CD14-positive monocyte (primary cell): ENCODE results near the gene CACNA1C. TPM values are rescaled to one million over a fixed set of nuclear protein-coding genes. Genes with fewer than 3 reads are reported as not detected.

Experiments
- DNase-seq, 3 donors: peaks; one replicate each; pipeline ENCODE4 v3.0.0-alpha.2; 2011 to 2022
- H2AFZ ChIP-seq: 2 replicates; pipeline ENCODE4 v1.6.0; 2012; ENCODE audit warnings: mild to moderate bottlenecking, low read depth, low read length, inconsistent platforms; ENCODE audit not compliant: insufficient read depth, poor library complexity, severe bottlenecking
- H3K27ac ChIP-seq, 2 donors: 1 replicate in 1 of 2; 2 replicates in 1 of 2; pipeline ENCODE4 v1.5.1; 2012 to 2013; ENCODE audit warnings: low read length in 2 of 2, control low read depth in 1 of 2, inconsistent platforms in 1 of 2, low read depth in 1 of 2, mild to moderate bottlenecking in 1 of 2
- H3K27me3 ChIP-seq, 2 donors: one replicate each; pipeline versions ENCODE4 v1.6.0 to v1.6.1; 2011 to 2013; ENCODE audit warnings: low read length in 2 of 2; ENCODE audit not compliant: control insufficient read depth in 2 of 2, insufficient read depth in 2 of 2
- H3K36me3 ChIP-seq, 2 donors: replicated peaks in 1 of 2; 1 replicate in 1 of 2; 2 replicates in 1 of 2; pipeline versions ENCODE4 v1.5.1 to v1.6.1; 2012 to 2013; ENCODE audit warnings: low read length in 2 of 2, control low read depth in 1 of 2, inconsistent platforms in 1 of 2, mild to moderate bottlenecking in 1 of 2; ENCODE audit not compliant: insufficient read depth in 2 of 2, control insufficient read depth in 1 of 2
- H3K4me1 ChIP-seq, 2 donors: 1 replicate in 1 of 2; 2 replicates in 1 of 2; pipeline versions ENCODE4 v1.5.1 to v1.6.1; 2012 to 2013; ENCODE audit warnings: low read length in 2 of 2, control low read depth in 1 of 2, inconsistent platforms in 1 of 2, mild to moderate bottlenecking in 1 of 2, moderate library complexity in 1 of 2; ENCODE audit not compliant: insufficient read depth in 2 of 2, control insufficient read depth in 1 of 2
- H3K4me2 ChIP-seq: replicated peaks from 2 replicates; pipeline ENCODE3; 2012; ENCODE audit warnings: low read length, moderate library complexity, mild to moderate bottlenecking; ENCODE audit not compliant: poor library complexity, severe bottlenecking; ENCODE audit errors: extremely low read depth
- H3K4me3 ChIP-seq, 3 experiments: fragments of 200-600 bp in 1 of 3; sonication (generic) in 1 of 3; replicated peaks in 1 of 3; 1 replicate in 2 of 3; 2 replicates in 1 of 3; pipeline ENCODE4 v1.5.1; 2011 to 2013; ENCODE audit warnings: low read length in 3 of 3, mild to moderate bottlenecking in 3 of 3, control low read depth in 2 of 3, low read depth in 2 of 3, inconsistent platforms in 1 of 3, moderate library complexity in 1 of 3
- H3K79me2 ChIP-seq: 2 replicates; pipeline ENCODE4 v1.6.0; 2012; ENCODE audit warnings: mild to moderate bottlenecking, control low read depth, inconsistent platforms, low read length, moderate library complexity; ENCODE audit not compliant: insufficient read depth
- H3K9ac ChIP-seq: 2 replicates; pipeline ENCODE4 v1.6.0; 2017; ENCODE audit warnings: low read length, mild to moderate bottlenecking; ENCODE audit not compliant: insufficient read depth, poor library complexity, severe bottlenecking
- H3K9me3 ChIP-seq, 2 donors: replicated peaks in 1 of 2; 1 replicate in 1 of 2; 2 replicates in 1 of 2; pipeline versions ENCODE4 v1.5.1 to v1.6.1; 2012 to 2013; ENCODE audit warnings: low read length in 2 of 2, control low read depth in 1 of 2; ENCODE audit not compliant: control insufficient read depth in 1 of 2, insufficient read depth in 1 of 2
- H4K20me1 ChIP-seq: 2 replicates; pipeline ENCODE4 v1.6.0; 2012; ENCODE audit warnings: mild to moderate bottlenecking, low read length, control low read depth, moderate library complexity; ENCODE audit not compliant: insufficient read depth
- H3K27ac Mint-ChIP-seq, 7 donors: one replicate each; pipeline ENCODE4 v1.8.0; 2020; ENCODE audit warnings: mild to moderate bottlenecking in 7 of 7, mixed read lengths in 7 of 7, moderate library complexity in 6 of 7, inconsistent platforms in 2 of 7
- H3K27me3 Mint-ChIP-seq, 3 donors: one replicate each; pipeline ENCODE4 v1.8.0; 2021 to 2022; ENCODE audit warnings: low read depth in 3 of 3, mild to moderate bottlenecking in 3 of 3, mixed read lengths in 3 of 3, moderate library complexity in 3 of 3, inconsistent platforms in 1 of 3
- H3K36me3 Mint-ChIP-seq, 2 donors: one replicate each; pipeline ENCODE4 v1.8.0; 2020; ENCODE audit warnings: mixed read lengths in 2 of 2, inconsistent platforms in 1 of 2, mild to moderate bottlenecking in 1 of 2
- H3K4me1 Mint-ChIP-seq: one replicate; pipeline ENCODE4 v1.8.0; 2020; ENCODE audit warnings: mild to moderate bottlenecking, mixed read lengths
- H3K4me3 Mint-ChIP-seq, 2 donors: one replicate each; pipeline ENCODE4 v1.8.0; 2020; ENCODE audit warnings: mild to moderate bottlenecking in 2 of 2, mixed read lengths in 2 of 2, moderate library complexity in 1 of 2
- H3K9me3 Mint-ChIP-seq, 7 donors: one replicate each; pipeline ENCODE4 v1.8.0; 2020 to 2022; ENCODE audit warnings: mixed read lengths in 7 of 7, mild to moderate bottlenecking in 6 of 7, moderate library complexity in 6 of 7, inconsistent platforms in 2 of 7
- WGBS: methylation state at CpG from one replicate; pipeline ENCODE4 v1.1.5; 2013; ENCODE audit warnings: missing lambda C conversion rate; ENCODE audit not compliant: insufficient coverage; 5-methylcytosine and 5-hydroxymethylcytosine counted together
- intact Hi-C, 2 donors: fragments of 100-400 bp; cut with micrococcal nuclease; formaldehyde crosslinking; loops; one replicate each; pipeline versions ENCODE4 v1.15.0 to v1.15.1; 2023
- polyA plus RNA-seq, 3 donors: library from polyadenylated mRNA; depleted of rRNA in 1 of 3; unstranded in 2 of 3; stranded (reverse) in 1 of 3; fragments of 300-500 nt in 2 of 3; fragments of >200 nt in 1 of 3; fragmentation: Illumina TruSeq in 2 of 3; gene quantifications; 1 replicate in 2 of 3; 2 replicates in 1 of 3; pipeline ENCODE4 v1.2.3, GENCODE V29; 2012 to 2021
- TF ChIP-seq, protein P1 (sequence below): fragments of 200-600 bp; IDR thresholded peaks from one replicate; pipeline ENCODE4 v1.8.0; 2022; ENCODE audit warnings: antibody characterized with exemption, mild to moderate bottlenecking

Gene CACNA1C
- polyA plus RNA-seq, 3 donors: not detected

DNA sequence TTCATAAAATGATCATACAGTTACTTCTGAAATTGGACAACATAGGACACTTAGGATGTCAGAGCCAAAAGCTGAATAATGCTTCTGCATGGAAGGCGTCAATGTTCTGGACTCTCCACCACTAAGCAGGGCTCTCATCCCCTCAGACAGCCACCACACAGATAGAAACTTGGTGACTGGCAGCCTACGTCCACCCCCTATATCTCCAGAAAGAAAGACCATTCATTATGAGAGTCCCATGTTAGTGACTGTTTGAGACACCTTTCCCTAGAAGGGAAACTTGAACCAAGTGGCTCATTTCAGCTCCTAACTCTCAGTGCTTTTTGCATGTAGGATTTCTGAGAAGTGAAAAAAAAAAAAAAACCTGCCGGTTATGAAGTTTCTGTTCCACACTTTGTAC is 491.0 kb downstream of the CACNA1C start:
- no peaks in the 10 kb centered on the region for H3K36me3 Mint-ChIP-seq
- no peaks in the 10 kb centered on the region for H3K9me3 Mint-ChIP-seq

DNA sequence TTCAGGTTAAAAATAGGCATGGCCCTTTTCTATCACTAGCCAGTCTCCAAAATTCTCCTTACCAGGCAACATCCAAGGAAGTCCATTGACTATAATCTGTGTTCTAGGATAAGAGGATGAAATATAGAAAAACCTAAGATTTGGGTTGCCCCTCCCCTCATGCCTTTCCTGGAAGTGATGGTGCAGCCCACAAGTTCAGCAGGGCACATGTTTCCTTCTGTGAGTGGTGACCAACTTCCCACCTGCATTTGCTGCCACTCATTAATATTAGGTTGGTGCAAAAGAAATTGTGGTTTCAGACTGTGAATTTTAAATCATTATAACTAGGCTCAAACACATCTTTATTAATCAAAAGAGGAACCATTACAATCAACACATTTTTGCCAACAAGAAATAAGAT is 491.4 kb downstream of the CACNA1C start:
- no peak overlapping the region for H3K4me2 ChIP-seq
- Mint-ChIP-seq H3K4me1 (no peaks in the 10 kb centered on the region), H3K36me3 (no peaks in the 10 kb centered on the region), H3K4me3 (no peak overlapping the region), H3K27ac (no peak overlapping the region), H3K9me3 (no peaks in the 10 kb centered on the region), H3K27me3 (peaks cover 0 to 4% (median 1%) of the 10 kb centered on the region in 3 donors)
- intact Hi-C loops: no loop called here
- H3K79me2 ChIP-seq: no peaks in the 10 kb centered on the region
- no peaks in the 10 kb centered on the region for H3K9me3 ChIP-seq
- TF ChIP-seq, protein P1, sequence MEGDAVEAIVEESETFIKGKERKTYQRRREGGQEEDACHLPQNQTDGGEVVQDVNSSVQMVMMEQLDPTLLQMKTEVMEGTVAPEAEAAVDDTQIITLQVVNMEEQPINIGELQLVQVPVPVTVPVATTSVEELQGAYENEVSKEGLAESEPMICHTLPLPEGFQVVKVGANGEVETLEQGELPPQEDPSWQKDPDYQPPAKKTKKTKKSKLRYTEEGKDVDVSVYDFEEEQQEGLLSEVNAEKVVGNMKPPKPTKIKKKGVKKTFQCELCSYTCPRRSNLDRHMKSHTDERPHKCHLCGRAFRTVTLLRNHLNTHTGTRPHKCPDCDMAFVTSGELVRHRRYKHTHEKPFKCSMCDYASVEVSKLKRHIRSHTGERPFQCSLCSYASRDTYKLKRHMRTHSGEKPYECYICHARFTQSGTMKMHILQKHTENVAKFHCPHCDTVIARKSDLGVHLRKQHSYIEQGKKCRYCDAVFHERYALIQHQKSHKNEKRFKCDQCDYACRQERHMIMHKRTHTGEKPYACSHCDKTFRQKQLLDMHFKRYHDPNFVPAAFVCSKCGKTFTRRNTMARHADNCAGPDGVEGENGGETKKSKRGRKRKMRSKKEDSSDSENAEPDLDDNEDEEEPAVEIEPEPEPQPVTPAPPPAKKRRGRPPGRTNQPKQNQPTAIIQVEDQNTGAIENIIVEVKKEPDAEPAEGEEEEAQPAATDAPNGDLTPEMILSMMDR: no peak
- no peak overlapping the region for H2AFZ ChIP-seq
- peaks cover 19 to 22% of the 10 kb centered on the region in 2 donors for H3K4me1 ChIP-seq
- H3K4me3 ChIP-seq: no peak overlapping the region
- no peak overlapping the region for H3K27ac ChIP-seq
- no peaks in the 10 kb centered on the region for H3K36me3 ChIP-seq
- no peak for DNase-seq
- H4K20me1 ChIP-seq: no peaks in the 10 kb centered on the region
- H3K27me3 ChIP-seq: no peaks in the 10 kb centered on the region
- no peak overlapping the region for H3K9ac ChIP-seq

More for the DNA sequence above, 491.0 kb downstream of the CACNA1C start:
- no peak overlapping the region for H3K27ac Mint-ChIP-seq
- H3K36me3 ChIP-seq: no peaks in the 10 kb centered on the region
- no peak overlapping the region for H3K27ac ChIP-seq
- DNase-seq: no peak
- no peaks in the 10 kb centered on the region for H4K20me1 ChIP-seq
- peaks cover 19 to 22% of the 10 kb centered on the region in 2 donors for H3K4me1 ChIP-seq
- no peak overlapping the region for H3K9ac ChIP-seq
- H3K9me3 ChIP-seq: no peaks in the 10 kb centered on the region
- H3K4me3 ChIP-seq: no peak overlapping the region
- intact Hi-C loops: no loop called here
- H3K27me3 ChIP-seq: no peaks in the 10 kb centered on the region
- no peaks in the 10 kb centered on the region for H3K4me1 Mint-ChIP-seq
- WGBS: 100% methylated on average over 2 of the region's 3 CpGs
- peaks cover 0 to 4% (median 1%) of the 10 kb centered on the region in 3 donors for H3K27me3 Mint-ChIP-seq
- no peaks in the 10 kb centered on the region for H3K79me2 ChIP-seq
- no peak overlapping the region for H3K4me3 Mint-ChIP-seq
- TF ChIP-seq, protein P1: no peak
- H3K4me2 ChIP-seq: no peak overlapping the region
- H2AFZ ChIP-seq: no peak overlapping the region
